Measurements from ENCODE around the gene SPDEF.

Gene SPDEF

GRCh38 chr6:34556031-34556471 is at the start of gene SPDEF:
Gene SPDEF (minus strand): TSS chr6:34556329. CDS start chr6:34544455, 11,874 bp downstream.
- in situ Hi-C loops (cut with MboI; ENCODE audit: low sequenced_read_pairs): no loop called here

GRCh38 chr6:34603707-34604106 is 47.6 kb upstream of the SPDEF start:
- in situ Hi-C loops (cut with MboI; ENCODE audit: low sequenced_read_pairs): loop anchor here (25.0 kb wide), 1 partner anchor 441 kb away; no protein-coding TSS in a partner anchor

GRCh38 chr6:34602318-34603111 is 46.4 kb upstream of the SPDEF start:
- in situ Hi-C loops (cut with MboI; ENCODE audit: low sequenced_read_pairs): loop anchor here (25.0 kb wide), 1 partner anchor 440 kb away; no protein-coding TSS in a partner anchor

GRCh38 chr6:34601706-34602105 is 45.6 kb upstream of the SPDEF start:
- in situ Hi-C loops (cut with MboI; ENCODE audit: low sequenced_read_pairs): loop anchor here (25.0 kb wide), 1 partner anchor 439 kb away; no protein-coding TSS in a partner anchor

- in situ Hi-C loops (cut with MboI; ENCODE audit: low sequenced_read_pairs): loop anchor here (25.0 kb wide), 1 partner anchor 438 kb away; no protein-coding TSS in a partner anchor
These were observed 44.7 kb upstream of the SPDEF start for GRCh38 chr6:34600796-34601195.

DNA sequence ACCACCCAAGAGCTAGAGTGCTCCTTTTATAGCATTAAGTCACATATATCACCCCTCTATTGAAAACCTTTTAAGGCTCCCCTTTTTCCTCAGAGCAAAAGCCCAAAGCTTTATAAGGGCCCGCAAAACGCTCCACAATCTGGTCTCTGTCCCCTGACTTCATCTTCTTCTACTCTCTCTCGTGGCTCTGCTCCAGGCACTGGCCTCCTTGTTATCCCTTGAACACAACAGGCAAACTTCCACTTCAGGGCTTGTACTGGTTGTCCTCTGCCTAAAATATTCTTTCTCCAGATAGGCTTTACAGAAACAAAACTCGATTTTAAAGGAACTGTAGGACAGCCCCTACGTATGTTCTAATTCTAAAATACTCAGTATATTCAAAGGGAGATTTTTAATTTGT is 44.0 kb upstream of the SPDEF start:
- in situ Hi-C loops (cut with MboI; ENCODE audit: low sequenced_read_pairs): loop anchor here (25.0 kb wide), 1 partner anchor 438 kb away; no protein-coding TSS in a partner anchor

GRCh38 chr6:34598712-34599111 is 42.6 kb upstream of the SPDEF start:
- in situ Hi-C loops (cut with MboI; ENCODE audit: low sequenced_read_pairs): no loop called here

GRCh38 chr6:34597605-34598353 is 41.6 kb upstream of the SPDEF start:
- in situ Hi-C loops (cut with MboI; ENCODE audit: low sequenced_read_pairs): no loop called here

DNA sequence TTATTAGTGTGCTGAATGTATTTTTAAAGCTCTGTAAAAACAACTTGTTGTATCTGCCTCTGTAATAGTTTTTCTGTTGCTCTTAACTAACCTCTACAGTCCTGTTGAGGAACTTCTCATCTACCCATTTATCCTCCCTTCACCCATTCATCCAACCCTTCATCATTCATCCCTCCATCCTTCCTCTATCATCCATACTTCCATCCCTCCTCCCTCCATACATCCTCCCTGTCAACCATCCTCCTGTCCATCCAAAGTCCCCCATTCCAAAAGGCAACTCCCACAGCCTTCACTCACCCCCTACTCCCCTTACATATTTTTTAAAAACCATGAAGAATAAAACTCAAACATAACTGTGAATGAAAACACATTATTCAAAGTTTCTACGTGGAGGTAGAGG is 40.7 kb upstream of the SPDEF start:
- in situ Hi-C loops (cut with MboI; ENCODE audit: low sequenced_read_pairs): no loop called here

DNA sequence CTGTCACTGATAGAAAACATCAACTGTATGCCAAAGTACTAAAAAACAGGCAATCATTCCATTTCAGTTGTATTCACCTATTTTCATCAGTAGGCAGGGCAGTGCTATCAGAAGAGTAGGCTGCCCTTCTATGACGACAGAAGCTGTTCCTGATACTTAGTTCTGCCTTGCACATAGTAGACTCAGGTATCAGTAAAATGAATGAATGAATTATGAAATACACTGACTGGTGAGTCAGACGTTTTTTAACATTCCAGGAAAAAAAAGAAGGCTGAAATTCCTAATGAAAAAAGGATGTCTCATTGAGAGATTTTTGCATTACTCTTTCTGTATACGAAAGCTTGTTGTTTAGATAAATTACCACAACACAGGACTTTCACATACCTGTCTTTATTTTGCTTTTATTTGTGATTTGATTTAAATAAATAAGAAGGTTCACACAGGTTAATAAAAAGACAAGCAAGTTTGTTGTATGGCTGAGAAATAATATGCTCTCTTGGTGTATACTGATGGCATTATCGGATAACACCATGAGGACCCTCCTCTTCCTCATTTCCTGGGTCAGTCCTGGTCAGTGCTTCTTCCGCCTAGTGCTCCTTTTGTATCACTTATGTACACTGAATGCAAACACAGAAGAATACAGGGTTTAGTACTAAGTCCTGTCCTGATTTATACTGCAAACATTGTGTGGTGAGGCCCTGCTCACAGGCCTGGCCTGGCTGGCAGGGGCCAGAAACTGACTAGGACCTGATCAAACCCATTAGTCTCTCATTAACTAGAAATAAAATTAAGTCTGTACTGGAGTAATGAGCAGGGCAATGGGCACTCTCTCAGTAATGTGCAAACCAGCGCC is 39.4 kb upstream of the SPDEF start:
- in situ Hi-C loops (cut with MboI; ENCODE audit: low sequenced_read_pairs): no loop called here

DNA sequence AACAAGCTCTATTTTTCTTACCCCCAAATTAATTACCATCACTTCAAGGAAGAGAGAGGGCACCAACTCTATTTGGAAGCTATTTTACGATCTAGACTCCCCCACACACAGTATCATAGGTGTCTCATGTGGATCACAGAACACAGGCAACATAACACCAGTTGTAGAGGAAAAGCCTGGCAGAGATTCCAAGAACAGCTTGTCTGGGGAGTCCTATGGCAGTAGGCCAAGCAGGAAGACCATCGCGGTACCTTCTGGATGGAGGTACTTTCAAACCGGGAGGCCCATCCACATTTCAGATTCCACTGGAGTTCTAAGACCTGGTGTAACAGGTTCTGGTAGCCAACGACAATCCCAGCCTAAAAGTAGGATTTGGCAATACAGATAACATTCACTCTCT is 37.6 kb upstream of the SPDEF start:
- in situ Hi-C loops (cut with MboI; ENCODE audit: low sequenced_read_pairs): no loop called here

GRCh38 chr6:34592208-34592952 is 36.3 kb upstream of the SPDEF start:
- in situ Hi-C loops (cut with MboI; ENCODE audit: low sequenced_read_pairs): no loop called here

DNA sequence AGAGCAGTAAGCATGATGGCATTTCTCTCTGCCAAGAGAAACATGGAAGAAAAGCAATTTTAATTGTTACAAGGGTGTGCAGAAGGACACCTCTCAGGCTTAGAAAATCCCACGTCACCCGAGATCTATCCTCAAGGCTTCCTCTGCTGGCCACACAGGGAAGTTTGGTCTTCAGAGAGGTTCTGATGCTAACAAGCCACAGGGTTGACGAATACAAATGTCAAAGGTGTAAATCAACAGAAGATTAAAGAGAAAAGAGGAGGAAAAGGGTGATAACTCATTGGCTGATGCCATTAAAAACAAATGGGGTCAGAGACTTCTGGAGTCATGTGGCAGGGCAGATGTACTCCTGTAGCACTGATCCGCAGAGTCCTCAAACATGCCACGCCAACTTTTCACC is 33.6 kb upstream of the SPDEF start:
- in situ Hi-C loops (cut with MboI; ENCODE audit: low sequenced_read_pairs): no loop called here

DNA sequence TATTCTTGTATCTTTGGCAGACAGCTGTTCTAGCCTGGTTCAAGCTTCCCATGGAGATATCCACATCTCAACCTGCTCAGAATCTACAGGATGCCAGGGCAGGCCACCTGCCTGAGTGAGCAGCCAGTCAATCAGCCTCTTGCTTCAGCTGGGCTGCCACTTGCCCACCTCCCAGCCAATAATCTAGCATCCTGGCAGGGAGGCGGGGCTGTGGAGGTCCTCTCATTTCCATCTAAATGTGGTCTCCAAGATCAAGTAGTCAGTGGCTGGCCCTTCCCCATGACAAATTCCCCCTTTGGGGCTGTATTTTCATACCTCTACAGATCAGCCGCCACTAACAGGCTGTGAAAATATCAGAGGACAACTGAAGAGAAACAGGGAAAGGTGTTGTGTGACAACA is 33.0 kb upstream of the SPDEF start:
- in situ Hi-C loops (cut with MboI; ENCODE audit: low sequenced_read_pairs): no loop called here

DNA sequence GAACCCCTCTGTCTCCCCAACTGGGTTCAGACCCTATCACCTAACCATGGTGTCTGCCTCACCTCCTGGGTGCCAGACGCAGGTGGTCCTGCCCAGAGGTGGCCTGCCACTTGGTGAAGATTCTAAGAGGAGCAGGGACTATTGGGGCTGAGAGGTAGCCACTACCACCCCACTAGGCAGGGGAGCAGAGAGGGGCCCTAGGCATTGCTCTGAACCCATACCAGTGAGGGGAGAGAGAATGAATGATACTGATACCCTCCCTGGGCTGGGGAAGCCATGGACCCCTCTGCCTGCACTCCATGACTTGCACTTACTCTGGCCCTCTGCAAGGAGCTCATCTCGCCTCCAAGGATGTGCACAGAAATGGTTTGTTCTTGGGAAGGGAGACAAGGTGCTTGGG is 31.7 kb upstream of the SPDEF start:
- in situ Hi-C loops (cut with MboI; ENCODE audit: low sequenced_read_pairs): no loop called here

- in situ Hi-C loops (cut with MboI; ENCODE audit: low sequenced_read_pairs): no loop called here
These were observed 31.2 kb upstream of the SPDEF start for GRCh38 chr6:34587325-34587724.

GRCh38 chr6:34586327-34587040 is 30.4 kb upstream of the SPDEF start:
- in situ Hi-C loops (cut with MboI; ENCODE audit: low sequenced_read_pairs): no loop called here

DNA sequence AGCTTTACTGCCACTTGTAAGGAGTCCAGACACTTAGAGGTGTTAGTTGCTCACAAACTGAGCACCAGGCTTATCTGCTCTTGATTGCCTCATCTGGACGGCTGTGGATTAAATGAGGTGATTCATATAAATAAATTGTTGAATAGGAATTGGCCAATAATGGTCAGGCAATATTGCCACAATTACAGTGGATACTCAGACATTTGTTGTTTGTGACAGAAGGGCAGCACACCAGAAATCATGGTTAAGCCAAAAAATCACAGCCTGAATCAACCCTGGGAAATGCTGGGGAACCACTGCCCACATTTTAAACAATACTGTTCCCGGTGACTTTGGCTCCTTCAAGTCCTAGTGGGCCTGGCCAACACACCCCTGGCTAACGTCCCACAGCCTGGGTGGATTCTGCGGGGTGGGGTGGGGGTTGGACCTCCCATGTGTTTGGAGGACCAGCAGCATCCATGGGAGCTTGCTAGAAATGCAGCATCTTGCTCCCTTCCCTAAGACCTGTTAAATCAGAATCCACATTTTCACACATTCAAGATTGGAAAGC is 29.5 kb upstream of the SPDEF start:
- in situ Hi-C loops (cut with MboI; ENCODE audit: low sequenced_read_pairs): no loop called here

DNA sequence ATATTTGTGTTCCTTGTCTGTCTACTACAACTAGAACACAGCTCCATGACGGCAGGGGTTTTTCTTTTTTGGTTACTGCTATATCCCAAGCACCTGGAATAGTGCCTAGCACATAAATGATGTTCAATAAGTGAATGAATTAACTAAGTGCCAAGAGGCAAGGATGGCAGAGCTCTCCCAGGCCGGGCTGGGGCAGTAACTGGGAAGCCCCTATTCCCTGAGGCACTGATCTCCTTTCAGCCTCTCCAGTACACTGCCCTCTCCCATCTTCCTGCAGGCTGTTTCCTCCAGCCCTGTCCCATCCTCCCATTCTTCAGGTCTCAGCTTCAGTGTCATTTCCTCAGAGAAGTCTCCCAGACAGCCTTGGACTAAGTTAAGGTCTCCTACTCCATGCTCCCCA is 29.0 kb upstream of the SPDEF start:
- in situ Hi-C loops (cut with MboI; ENCODE audit: low sequenced_read_pairs): no loop called here
